ENCODE results near the gene FANCC. TPM values are rescaled to one million over a fixed set of nuclear protein-coding genes. Genes with fewer than 3 reads are reported as not detected.
A peak's percentile ranks its signal among the peaks of the same experiment; 100 is the strongest.

Gene FANCC, protein sequence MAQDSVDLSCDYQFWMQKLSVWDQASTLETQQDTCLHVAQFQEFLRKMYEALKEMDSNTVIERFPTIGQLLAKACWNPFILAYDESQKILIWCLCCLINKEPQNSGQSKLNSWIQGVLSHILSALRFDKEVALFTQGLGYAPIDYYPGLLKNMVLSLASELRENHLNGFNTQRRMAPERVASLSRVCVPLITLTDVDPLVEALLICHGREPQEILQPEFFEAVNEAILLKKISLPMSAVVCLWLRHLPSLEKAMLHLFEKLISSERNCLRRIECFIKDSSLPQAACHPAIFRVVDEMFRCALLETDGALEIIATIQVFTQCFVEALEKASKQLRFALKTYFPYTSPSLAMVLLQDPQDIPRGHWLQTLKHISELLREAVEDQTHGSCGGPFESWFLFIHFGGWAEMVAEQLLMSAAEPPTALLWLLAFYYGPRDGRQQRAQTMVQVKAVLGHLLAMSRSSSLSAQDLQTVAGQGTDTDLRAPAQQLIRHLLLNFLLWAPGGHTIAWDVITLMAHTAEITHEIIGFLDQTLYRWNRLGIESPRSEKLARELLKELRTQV
- 10 to 100 TPM in 1 of 2 donors, 1 to 10 TPM in 1; 8.3 to 32.4 TPM for total RNA-seq
- polyA plus RNA-seq, result 10 to 100 TPM in 1 of 2 donors, 1 to 10 TPM in 1; 9.3 to 13.7 TPM

- Histone ChIP-seq H3K4me3 (ENCODE audit: low read depth in 1 of 3, low read length in 3 of 3) (peak within 1 kb of the TSS; percentile 85 to 99 (median 97)), H3K9ac (ENCODE audit: low read depth in 1 of 2, low read length in 2 of 2) (peak within 1 kb of the TSS; percentile 78 to 88), H3K27ac (ENCODE audit: low read depth in 1 of 2, low read length in 2 of 2) (peak within 1 kb of the TSS; percentile 94 to 97), H3K9me3 (ENCODE audit: control insufficient read depth in 4 of 4, low read length in 3 of 4) (no peaks in the 10 kb centered on the region), H3K36me3 (ENCODE audit: control insufficient read depth in 4 of 4, insufficient read depth in 3 of 4, low read depth in 1 of 4, low read length in 3 of 4) (no peaks in the 10 kb centered on the region), H3K27me3 (ENCODE audit: control insufficient read depth in 4 of 4, insufficient read depth in 4 of 4, low read length in 3 of 4) (no peaks in the 10 kb centered on the region), H3K4me1 (ENCODE audit: control insufficient read depth in 4 of 4, insufficient read depth in 4 of 4, low read length in 3 of 4) (peaks cover 2 to 14% (median 11%) of the 10 kb centered on the region in 4 donors)
- WGBS, result under 1% methylated on average over 89 of the region's 89 CpGs
- TF ChIP-seq, protein P1, sequence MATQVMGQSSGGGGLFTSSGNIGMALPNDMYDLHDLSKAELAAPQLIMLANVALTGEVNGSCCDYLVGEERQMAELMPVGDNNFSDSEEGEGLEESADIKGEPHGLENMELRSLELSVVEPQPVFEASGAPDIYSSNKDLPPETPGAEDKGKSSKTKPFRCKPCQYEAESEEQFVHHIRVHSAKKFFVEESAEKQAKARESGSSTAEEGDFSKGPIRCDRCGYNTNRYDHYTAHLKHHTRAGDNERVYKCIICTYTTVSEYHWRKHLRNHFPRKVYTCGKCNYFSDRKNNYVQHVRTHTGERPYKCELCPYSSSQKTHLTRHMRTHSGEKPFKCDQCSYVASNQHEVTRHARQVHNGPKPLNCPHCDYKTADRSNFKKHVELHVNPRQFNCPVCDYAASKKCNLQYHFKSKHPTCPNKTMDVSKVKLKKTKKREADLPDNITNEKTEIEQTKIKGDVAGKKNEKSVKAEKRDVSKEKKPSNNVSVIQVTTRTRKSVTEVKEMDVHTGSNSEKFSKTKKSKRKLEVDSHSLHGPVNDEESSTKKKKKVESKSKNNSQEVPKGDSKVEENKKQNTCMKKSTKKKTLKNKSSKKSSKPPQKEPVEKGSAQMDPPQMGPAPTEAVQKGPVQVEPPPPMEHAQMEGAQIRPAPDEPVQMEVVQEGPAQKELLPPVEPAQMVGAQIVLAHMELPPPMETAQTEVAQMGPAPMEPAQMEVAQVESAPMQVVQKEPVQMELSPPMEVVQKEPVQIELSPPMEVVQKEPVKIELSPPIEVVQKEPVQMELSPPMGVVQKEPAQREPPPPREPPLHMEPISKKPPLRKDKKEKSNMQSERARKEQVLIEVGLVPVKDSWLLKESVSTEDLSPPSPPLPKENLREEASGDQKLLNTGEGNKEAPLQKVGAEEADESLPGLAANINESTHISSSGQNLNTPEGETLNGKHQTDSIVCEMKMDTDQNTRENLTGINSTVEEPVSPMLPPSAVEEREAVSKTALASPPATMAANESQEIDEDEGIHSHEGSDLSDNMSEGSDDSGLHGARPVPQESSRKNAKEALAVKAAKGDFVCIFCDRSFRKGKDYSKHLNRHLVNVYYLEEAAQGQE (IDR thresholded peaks at IDR 0.05), result peak; percentile 28
- TF ChIP-seq YY1 (IDR thresholded peaks at IDR 0.05), result peak; percentile 10
- TF ChIP-seq GABPA (IDR thresholded peaks at IDR 0.05 in 1 of 2, conservative IDR thresholded peaks at IDR 0.05 in 1 of 2), result peak in 1 of 2 donors; percentile 69
- TF ChIP-seq RAD21 (IDR thresholded peaks at IDR 0.05), result peak in 1 of 2 donors; percentile 52
- no peak for TF ChIP-seq HNF4G (IDR thresholded peaks at IDR 0.05)
- peak in 1 of 2 donors; percentile 92 for TF ChIP-seq EGR1 (IDR thresholded peaks at IDR 0.05; ENCODE audit: low read depth in 2 of 2)
- peak; percentile 45 for TF ChIP-seq SP1 (IDR thresholded peaks at IDR 0.05)
- TF ChIP-seq NR2F2 (IDR thresholded peaks at IDR 0.05), result no peak
- DNase-seq (ENCODE audit: low spot score), result peak; percentile 87
Observed at GRCh38 chr9:95317119-95317892, at the start of gene FANCC. TSS of gene FANCC (minus strand) at chr9:95317709. CDS start at chr9:95249291, 68,418 bp downstream.

DNA sequence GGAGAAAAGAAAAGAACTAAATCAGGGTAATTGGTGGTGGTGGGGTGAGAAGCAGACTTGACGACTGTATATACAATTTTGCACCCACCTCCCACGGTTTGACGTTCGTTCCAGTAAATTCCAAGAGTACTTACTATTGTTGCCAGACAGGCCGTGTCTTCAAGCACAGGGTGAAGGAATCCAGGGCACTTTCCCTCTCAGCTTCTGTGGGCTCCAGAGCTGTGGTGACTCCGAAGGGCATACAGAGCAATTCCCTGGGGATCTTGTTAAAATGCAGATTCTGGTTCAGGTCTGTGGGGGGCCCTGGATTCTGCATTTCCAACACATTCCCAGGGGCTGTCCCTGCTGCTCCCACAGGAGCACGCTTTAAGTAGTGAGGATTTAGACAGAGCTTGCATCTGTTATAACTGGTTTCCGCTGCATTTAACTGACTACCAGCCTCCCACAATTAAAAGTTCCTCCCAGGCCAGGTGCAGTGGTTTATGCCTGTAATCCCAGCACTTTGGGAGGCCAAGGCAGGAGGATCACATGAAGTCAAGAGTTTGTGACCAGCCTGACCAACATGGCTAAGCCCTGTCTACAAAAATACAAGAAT, 49.3 kb upstream of the FANCC start:
- Histone ChIP-seq H3K4me3 (ENCODE audit: low read depth in 1 of 3, low read length in 3 of 3) (no peak overlapping the region), H3K27me3 (ENCODE audit: control insufficient read depth in 4 of 4, insufficient read depth in 4 of 4, low read length in 3 of 4) (peaks cover 0 to 4% (median 0%) of the 10 kb centered on the region in 4 donors), H3K9me3 (ENCODE audit: control insufficient read depth in 4 of 4, low read length in 3 of 4) (no peaks in the 10 kb centered on the region), H3K4me1 (ENCODE audit: control insufficient read depth in 4 of 4, insufficient read depth in 4 of 4, low read length in 3 of 4) (no peaks in the 10 kb centered on the region), H3K36me3 (ENCODE audit: control insufficient read depth in 4 of 4, insufficient read depth in 3 of 4, low read depth in 1 of 4, low read length in 3 of 4) (no peaks in the 10 kb centered on the region), H3K27ac (ENCODE audit: low read depth in 1 of 2, low read length in 2 of 2) (no peak overlapping the region), H3K9ac (ENCODE audit: low read depth in 1 of 2, low read length in 2 of 2) (no peak overlapping the region)
- no peak for DNase-seq (ENCODE audit: low spot score)
- no peak for TF ChIP-seq ATF3 (IDR thresholded peaks at IDR 0.05)
- TF ChIP-seq TAF1 (conservative IDR thresholded peaks at IDR 0.05), result no peak
- no peak for TF ChIP-seq MAX (IDR thresholded peaks at IDR 0.05)
- no peak for TF ChIP-seq HNF4A (conservative IDR thresholded peaks at IDR 0.05)
- TF ChIP-seq NR2F2 (IDR thresholded peaks at IDR 0.05), result no peak
- 80% methylated on average over 8 of the region's 8 CpGs for WGBS

Data from liver (tissue), 9 donors.